HG02571 (cell line): ENCODE measurements around the gene HTRA1.

Experiments
- ATAC-seq: cut with Tn5 transposase; IDR thresholded peaks from one replicate; pipeline ENCODE4 v1.9.1; 2021; ENCODE audit warnings: mild to moderate bottlenecking, moderate library complexity; ENCODE audit not compliant: unreplicated experiment

Gene HTRA1

GRCh38 chr10:122461367-122461728 lies at the start of gene HTRA1:
Gene HTRA1, plus strand, starts transcription at chr10:122461553. Its CDS starts 100 bp downstream, at chr10:122461653.
- ATAC-seq = no peak

GRCh38 chr10:122413327-122413726 lies 48.0 kb upstream of the HTRA1 start:
- no peak for ATAC-seq

GRCh38 chr10:122417667-122418066 lies 43.7 kb upstream of the HTRA1 start:
- no peak for ATAC-seq

- no peak for ATAC-seq
Measured at GRCh38 chr10:122419016-122419415, 42.3 kb upstream of the HTRA1 start.

GRCh38 chr10:122419876-122420623 lies 41.3 kb upstream of the HTRA1 start:
- ATAC-seq = no peak

GRCh38 chr10:122420624-122421007 lies 40.7 kb upstream of the HTRA1 start:
- no peak for ATAC-seq

GRCh38 chr10:122421054-122421625 lies 40.2 kb upstream of the HTRA1 start:
- no peak for ATAC-seq

- no peak for ATAC-seq
Measured at GRCh38 chr10:122421742-122422141, 39.6 kb upstream of the HTRA1 start.

GRCh38 chr10:122422266-122422989 lies 38.9 kb upstream of the HTRA1 start:
- ATAC-seq = no peak

- ATAC-seq = no peak
Measured at GRCh38 chr10:122424059-122424458, 37.3 kb upstream of the HTRA1 start.

- no peak for ATAC-seq
Measured at GRCh38 chr10:122426829-122427228, 34.5 kb upstream of the HTRA1 start.

- ATAC-seq = no peak
Measured at GRCh38 chr10:122427280-122427679, 34.1 kb upstream of the HTRA1 start.

GRCh38 chr10:122435212-122435827 lies 26.0 kb upstream of the HTRA1 start:
- no peak for ATAC-seq

GRCh38 chr10:122441961-122442360 lies 19.4 kb upstream of the HTRA1 start:
- no peak for ATAC-seq

GRCh38 chr10:122445469-122445868 lies 15.9 kb upstream of the HTRA1 start:
- no peak for ATAC-seq

GRCh38 chr10:122445904-122446303 lies 15.4 kb upstream of the HTRA1 start:
- ATAC-seq = no peak

- no peak for ATAC-seq
Measured at GRCh38 chr10:122446668-122447423, 14.5 kb upstream of the HTRA1 start.

GRCh38 chr10:122448600-122448999 lies 12.8 kb upstream of the HTRA1 start:
- no peak for ATAC-seq

- ATAC-seq = no peak
Measured at GRCh38 chr10:122449153-122449552, 12.2 kb upstream of the HTRA1 start.

- no peak for ATAC-seq
Measured at GRCh38 chr10:122450353-122450990, 10.9 kb upstream of the HTRA1 start.
